H1 (cell line): ENCODE measurements around the gene APPL2. TPM values are rescaled to one million over a fixed set of nuclear protein-coding genes. Genes with fewer than 3 reads are reported as not detected.

Experiments
- EGR1 ChIP-seq: IDR thresholded peaks from 2 replicates; pipeline ENCODE4 v1.6.1; 2011; ENCODE audit warnings: low read depth, low read length, borderline replicate concordance
- HDAC2 ChIP-seq, 2 experiments: fragments of 300-600 bp in 1 of 2; sonication (generic) in 1 of 2; IDR thresholded peaks; 2 replicates each; pipeline ENCODE4 v1.6.1; 2011 to 2012; ENCODE audit warnings: low read depth in 2 of 2, low read length in 2 of 2, mild to moderate bottlenecking in 2 of 2, moderate library complexity in 2 of 2, borderline replicate concordance in 1 of 2, inconsistent platforms in 1 of 2
- RNF2 ChIP-seq: fragments of 200-900, 300-1000 bp; sonication (generic); IDR thresholded peaks from 2 replicates; pipeline ENCODE4 v1.7.1; 2016; ENCODE audit warnings: borderline replicate concordance, low read depth, mild to moderate bottlenecking, antibody characterized with exemption, low read length; ENCODE audit not compliant: poor library complexity, severe bottlenecking; ENCODE audit errors: missing control alignments
- TAF1 ChIP-seq: IDR thresholded peaks from 2 replicates; pipeline ENCODE4 v1.6.1; 2011; ENCODE audit warnings: mild to moderate bottlenecking, low read depth, low read length
- TCF12 ChIP-seq: IDR thresholded peaks from 2 replicates; pipeline ENCODE4 v1.6.1; 2011; ENCODE audit warnings: low read depth, mild to moderate bottlenecking, low read length
- TEAD4 ChIP-seq: IDR thresholded peaks from 2 replicates; pipeline ENCODE4 v1.6.1; 2012; ENCODE audit warnings: low read depth, low read length, inconsistent platforms, mixed read lengths
- polyA plus RNA-seq, 7 experiments: library from polyadenylated mRNA; depleted of rRNA in 3 of 7; stranded (reverse) in 5 of 7; unstranded in 2 of 7; fragments of >200 nt in 5 of 7; fragments of 200-250 nt in 2 of 7; gene quantifications; 1 replicate in 5 of 7; 2 replicates in 1 of 7; 4 replicates in 1 of 7; pipeline versions ENCODE4 v1.2.1 to v1.2.3, GENCODE V29; 2011 to 2013; ENCODE audit warnings: missing spikeins in 2 of 7, mixed read lengths in 2 of 7
- total RNA-seq: library from RNA; stranded (reverse); fragmentation: NEBNext Ultra II Directional; extraction: Animal tissue kit (Norgen Biotek cat#: 25700); gene quantifications from 2 replicates; pipeline ENCODE4 v1.2.1, GENCODE V29; 2021
- TF ChIP-seq, protein P1 (sequence below): fragments of 300-600 bp; sonication (generic); IDR thresholded peaks from 2 replicates; pipeline ENCODE4 v1.7.1; 2012; ENCODE audit warnings: low read length, moderate library complexity, mild to moderate bottlenecking, inconsistent platforms; ENCODE audit not compliant: insufficient replicate concordance

APPL2 gene
- total and polyA plus RNA-seq, 2 of the 8 experiments (the other 6 are each of a cell fraction or from before 2014, with no cell fraction given) = 8.9 to 22.9 TPM

DNA sequence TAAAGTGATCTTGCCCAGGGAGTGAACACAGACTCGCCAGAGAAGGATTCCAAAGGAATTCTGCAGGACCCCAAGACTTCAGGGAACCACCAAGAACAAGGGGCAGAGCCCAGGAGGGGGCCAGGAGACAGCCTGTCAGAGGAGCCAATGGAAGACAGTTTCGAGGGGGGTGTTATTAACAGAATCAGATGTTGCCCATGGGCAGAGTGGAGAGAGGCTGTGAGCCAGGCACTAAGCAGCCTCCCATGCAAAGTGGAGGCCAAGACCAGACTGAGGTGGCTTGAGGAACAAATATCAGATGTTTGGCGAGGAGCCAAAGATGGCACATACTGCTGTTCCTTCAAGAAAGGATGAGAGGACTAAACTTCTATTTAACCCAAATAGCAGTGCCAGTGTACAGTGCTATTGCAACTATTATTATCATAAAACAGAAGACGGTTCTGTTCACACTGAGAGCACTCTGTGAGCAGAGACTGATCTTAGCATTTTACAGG is 12.6 kb downstream of the APPL2 start (continued):
- TF ChIP-seq, protein P1, sequence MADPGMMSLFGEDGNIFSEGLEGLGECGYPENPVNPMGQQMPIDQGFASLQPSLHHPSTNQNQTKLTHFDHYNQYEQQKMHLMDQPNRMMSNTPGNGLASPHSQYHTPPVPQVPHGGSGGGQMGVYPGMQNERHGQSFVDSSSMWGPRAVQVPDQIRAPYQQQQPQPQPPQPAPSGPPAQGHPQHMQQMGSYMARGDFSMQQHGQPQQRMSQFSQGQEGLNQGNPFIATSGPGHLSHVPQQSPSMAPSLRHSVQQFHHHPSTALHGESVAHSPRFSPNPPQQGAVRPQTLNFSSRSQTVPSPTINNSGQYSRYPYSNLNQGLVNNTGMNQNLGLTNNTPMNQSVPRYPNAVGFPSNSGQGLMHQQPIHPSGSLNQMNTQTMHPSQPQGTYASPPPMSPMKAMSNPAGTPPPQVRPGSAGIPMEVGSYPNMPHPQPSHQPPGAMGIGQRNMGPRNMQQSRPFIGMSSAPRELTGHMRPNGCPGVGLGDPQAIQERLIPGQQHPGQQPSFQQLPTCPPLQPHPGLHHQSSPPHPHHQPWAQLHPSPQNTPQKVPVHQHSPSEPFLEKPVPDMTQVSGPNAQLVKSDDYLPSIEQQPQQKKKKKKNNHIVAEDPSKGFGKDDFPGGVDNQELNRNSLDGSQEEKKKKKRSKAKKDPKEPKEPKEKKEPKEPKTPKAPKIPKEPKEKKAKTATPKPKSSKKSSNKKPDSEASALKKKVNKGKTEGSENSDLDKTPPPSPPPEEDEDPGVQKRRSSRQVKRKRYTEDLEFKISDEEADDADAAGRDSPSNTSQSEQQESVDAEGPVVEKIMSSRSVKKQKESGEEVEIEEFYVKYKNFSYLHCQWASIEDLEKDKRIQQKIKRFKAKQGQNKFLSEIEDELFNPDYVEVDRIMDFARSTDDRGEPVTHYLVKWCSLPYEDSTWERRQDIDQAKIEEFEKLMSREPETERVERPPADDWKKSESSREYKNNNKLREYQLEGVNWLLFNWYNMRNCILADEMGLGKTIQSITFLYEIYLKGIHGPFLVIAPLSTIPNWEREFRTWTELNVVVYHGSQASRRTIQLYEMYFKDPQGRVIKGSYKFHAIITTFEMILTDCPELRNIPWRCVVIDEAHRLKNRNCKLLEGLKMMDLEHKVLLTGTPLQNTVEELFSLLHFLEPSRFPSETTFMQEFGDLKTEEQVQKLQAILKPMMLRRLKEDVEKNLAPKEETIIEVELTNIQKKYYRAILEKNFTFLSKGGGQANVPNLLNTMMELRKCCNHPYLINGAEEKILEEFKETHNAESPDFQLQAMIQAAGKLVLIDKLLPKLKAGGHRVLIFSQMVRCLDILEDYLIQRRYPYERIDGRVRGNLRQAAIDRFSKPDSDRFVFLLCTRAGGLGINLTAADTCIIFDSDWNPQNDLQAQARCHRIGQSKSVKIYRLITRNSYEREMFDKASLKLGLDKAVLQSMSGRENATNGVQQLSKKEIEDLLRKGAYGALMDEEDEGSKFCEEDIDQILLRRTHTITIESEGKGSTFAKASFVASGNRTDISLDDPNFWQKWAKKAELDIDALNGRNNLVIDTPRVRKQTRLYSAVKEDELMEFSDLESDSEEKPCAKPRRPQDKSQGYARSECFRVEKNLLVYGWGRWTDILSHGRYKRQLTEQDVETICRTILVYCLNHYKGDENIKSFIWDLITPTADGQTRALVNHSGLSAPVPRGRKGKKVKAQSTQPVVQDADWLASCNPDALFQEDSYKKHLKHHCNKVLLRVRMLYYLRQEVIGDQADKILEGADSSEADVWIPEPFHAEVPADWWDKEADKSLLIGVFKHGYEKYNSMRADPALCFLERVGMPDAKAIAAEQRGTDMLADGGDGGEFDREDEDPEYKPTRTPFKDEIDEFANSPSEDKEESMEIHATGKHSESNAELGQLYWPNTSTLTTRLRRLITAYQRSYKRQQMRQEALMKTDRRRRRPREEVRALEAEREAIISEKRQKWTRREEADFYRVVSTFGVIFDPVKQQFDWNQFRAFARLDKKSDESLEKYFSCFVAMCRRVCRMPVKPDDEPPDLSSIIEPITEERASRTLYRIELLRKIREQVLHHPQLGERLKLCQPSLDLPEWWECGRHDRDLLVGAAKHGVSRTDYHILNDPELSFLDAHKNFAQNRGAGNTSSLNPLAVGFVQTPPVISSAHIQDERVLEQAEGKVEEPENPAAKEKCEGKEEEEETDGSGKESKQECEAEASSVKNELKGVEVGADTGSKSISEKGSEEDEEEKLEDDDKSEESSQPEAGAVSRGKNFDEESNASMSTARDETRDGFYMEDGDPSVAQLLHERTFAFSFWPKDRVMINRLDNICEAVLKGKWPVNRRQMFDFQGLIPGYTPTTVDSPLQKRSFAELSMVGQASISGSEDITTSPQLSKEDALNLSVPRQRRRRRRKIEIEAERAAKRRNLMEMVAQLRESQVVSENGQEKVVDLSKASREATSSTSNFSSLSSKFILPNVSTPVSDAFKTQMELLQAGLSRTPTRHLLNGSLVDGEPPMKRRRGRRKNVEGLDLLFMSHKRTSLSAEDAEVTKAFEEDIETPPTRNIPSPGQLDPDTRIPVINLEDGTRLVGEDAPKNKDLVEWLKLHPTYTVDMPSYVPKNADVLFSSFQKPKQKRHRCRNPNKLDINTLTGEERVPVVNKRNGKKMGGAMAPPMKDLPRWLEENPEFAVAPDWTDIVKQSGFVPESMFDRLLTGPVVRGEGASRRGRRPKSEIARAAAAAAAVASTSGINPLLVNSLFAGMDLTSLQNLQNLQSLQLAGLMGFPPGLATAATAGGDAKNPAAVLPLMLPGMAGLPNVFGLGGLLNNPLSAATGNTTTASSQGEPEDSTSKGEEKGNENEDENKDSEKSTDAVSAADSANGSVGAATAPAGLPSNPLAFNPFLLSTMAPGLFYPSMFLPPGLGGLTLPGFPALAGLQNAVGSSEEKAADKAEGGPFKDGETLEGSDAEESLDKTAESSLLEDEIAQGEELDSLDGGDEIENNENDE = no peak
- TF ChIP-seq TEAD4 = no peak
- TF ChIP-seq RNF2 = no peak
- no peak for TF ChIP-seq TCF12
- TF ChIP-seq HDAC2 (IDR thresholded peaks at IDR 0.05; ENCODE audit: borderline replicate concordance in 1 of 2, low read depth in 2 of 2, low read length in 2 of 2) = no peak
- no peak for TF ChIP-seq TAF1
- no peak for TF ChIP-seq EGR1
